Spleen (tissue), 11 donors: Measurements from ENCODE around the gene KBTBD2. TPM values are rescaled to one million over a fixed set of nuclear protein-coding genes. Genes with fewer than 3 reads are reported as not detected.
"Not testable (repeated sequence)": the region's sequence is repeated elsewhere in the genome, so short reads cannot be mapped to it uniquely, and the experiment has no call there.

Experiments
- DNase-seq: peaks from one replicate; pipeline ENCODE4 v3.0.0-alpha.2; 2020
- H3K27ac ChIP-seq, 8 donors: fragments of 200-600 bp; sonication (generic) in 7 of 8; 1 replicate in 4 of 8; 2 replicates in 4 of 8; pipeline versions ENCODE4 v1.5.0 to v1.8.0; 2016 to 2021; ENCODE audit warnings: inconsistent platforms in 4 of 8, mild to moderate bottlenecking in 4 of 8, moderate library complexity in 1 of 8
- H3K27me3 ChIP-seq, 7 donors: fragments of 200-600 bp; sonication (generic) in 6 of 7; replicated peaks in 1 of 7; 1 replicate in 4 of 7; 2 replicates in 3 of 7; pipeline versions ENCODE4 v1.5.0 to v1.8.0; 2016 to 2021; ENCODE audit warnings: inconsistent platforms in 3 of 7, mild to moderate bottlenecking in 1 of 7
- H3K36me3 ChIP-seq, 6 donors: fragments of 200-600 bp; sonication (generic) in 5 of 6; 1 replicate in 4 of 6; 2 replicates in 2 of 6; pipeline versions ENCODE4 v1.5.0 to v1.8.0; 2016 to 2021; ENCODE audit warnings: inconsistent platforms in 2 of 6
- H3K4me1 ChIP-seq, 6 donors: fragments of 200-600 bp; sonication (generic) in 5 of 6; 1 replicate in 3 of 6; 2 replicates in 3 of 6; pipeline versions ENCODE4 v1.5.0 to v1.8.0; 2016 to 2021; ENCODE audit warnings: inconsistent platforms in 3 of 6
- H3K4me3 ChIP-seq, 8 donors: fragments of 200-600 bp; sonication (generic) in 7 of 8; 1 replicate in 4 of 8; 2 replicates in 4 of 8; pipeline versions ENCODE4 v1.5.0 to v1.8.0; 2016 to 2021; ENCODE audit warnings: inconsistent platforms in 4 of 8, mild to moderate bottlenecking in 4 of 8, moderate library complexity in 2 of 8
- H3K9me3 ChIP-seq, 8 donors: fragments of 200-600 bp; sonication (generic) in 7 of 8; 1 replicate in 4 of 8; 2 replicates in 4 of 8; pipeline versions ENCODE4 v1.5.0 to v1.8.0; 2016 to 2021; ENCODE audit warnings: inconsistent platforms in 4 of 8
- CTCF ChIP-seq, 11 experiments: fragments of 200-600 bp in 7 of 11; fragments of 450-650 bp in 4 of 11; sonication (generic) in 4 of 11; IDR thresholded peaks in 8 of 11; conservative IDR thresholded peaks in 3 of 11; 1 replicate in 7 of 11; 2 replicates in 4 of 11; pipeline versions ENCODE4 v1.4.0 to v1.8.0; 2016 to 2021; ENCODE audit warnings: antibody characterized with exemption in 11 of 11, inconsistent platforms in 4 of 11, mild to moderate bottlenecking in 1 of 11
- POLR2A ChIP-seq, 3 donors: fragments of 450-650 bp; IDR thresholded peaks; one replicate each; pipeline ENCODE4 v1.5.1; 2017; ENCODE audit warnings: antibody characterized with exemption in 3 of 3, mild to moderate bottlenecking in 1 of 3
- POLR2AphosphoS5 ChIP-seq, 3 donors: sonication (generic); formaldehyde crosslinking; IDR thresholded peaks; one replicate each; pipeline ENCODE4 v1.5.1; 2017; ENCODE audit warnings: antibody characterized with exemption in 3 of 3
- WGBS, 5 donors: extraction: QIAGEN DNeasy Blood & Tissue Kit in 3 of 5; methylation state at CpG; one replicate each; pipeline versions ENCODE4 v1.1.5 to v1.1.7; 2013 to 2018; 5-methylcytosine and 5-hydroxymethylcytosine counted together
- intact Hi-C: fragments of 100-400 bp; cut with DNase I; formaldehyde crosslinking; loops from one replicate; pipeline ENCODE4 v1.15.0; 2023; ENCODE audit warnings: low total_unique reads
- polyA plus RNA-seq, 3 donors: library from polyadenylated mRNA; stranded (reverse); fragments of 200-250 nt; gene quantifications; one replicate each; pipeline ENCODE4 v1.2.1, GENCODE V29; 2013
- total RNA-seq, 7 donors: library from RNA; depleted of rRNA in 3 of 7; stranded (reverse); fragments of >200 nt in 3 of 7; fragmentation: NEBNext Ultra II Directional in 4 of 7; extraction: Animal tissue kit (Norgen Biotek cat#: 25700) in 4 of 7; gene quantifications; one replicate each; pipeline versions ENCODE4 v1.1.0 to v1.2.1, GENCODE V29; 2016 to 2021
- donor health status: healthy with polysubstance abuse.
- donor health status: DM: no; HTN: no; CAD: no; lungs with moderate emphysema.
- donor health status: DM: no; HTN: no; CAD: no.
- donor health status: Bipolar disorder and iron deficiency.
- donor health status: healthy.
- donor health status: DM: no; HTN: no; CAD: no.
- donor health status: DM: yes; HTN: yes; CAD: no.

The KBTBD2 gene
- total and polyA plus RNA-seq, 10 donors, result 15.6 to 80.8 (median 59.6) TPM

GRCh38 chr7:32928785-32929298 lies 37.3 kb upstream of the KBTBD2 start:
- Histone ChIP-seq H3K4me3 (no peak overlapping the region), H3K36me3 (peaks cover 0 to 79% (median 18%) of the 10 kb centered on the region in 6 donors), H3K27me3 (no peaks in the 10 kb centered on the region), H3K27ac (peak overlapping the region in 3 of 8 donors; percentile 42 to 70 (median 46)), H3K4me1 (peaks cover 0 to 14% (median 9%) of the 10 kb centered on the region in 6 donors), H3K9me3 (no peaks in the 10 kb centered on the region)
- no peak for DNase-seq
- 64 to 83% (median 67%) methylated on average over 2 of the region's 2 CpGs for WGBS, 5 donors
- intact Hi-C loops, result no loop called here
- TF ChIP-seq CTCF (IDR thresholded peaks at IDR 0.05 in 8 of 11, conservative IDR thresholded peaks at IDR 0.05 in 3 of 11) (no peak), POLR2A (IDR thresholded peaks at IDR 0.05) (no peak), POLR2AphosphoS5 (IDR thresholded peaks at IDR 0.05) (no peak)

- H3K36me3 ChIP-seq, result peaks cover 0 to 76% (median 27%) of the 10 kb centered on the region in 6 donors
- TF ChIP-seq CTCF (IDR thresholded peaks at IDR 0.05 in 8 of 11, conservative IDR thresholded peaks at IDR 0.05 in 3 of 11), result no peak
- no peak for TF ChIP-seq POLR2A (IDR thresholded peaks at IDR 0.05)
- no peak for TF ChIP-seq POLR2AphosphoS5 (IDR thresholded peaks at IDR 0.05)
- no peak overlapping the region for H3K27ac ChIP-seq
- no peak for DNase-seq
- H3K9me3 ChIP-seq, result no peaks in the 10 kb centered on the region
- intact Hi-C loops, result no loop called here
- no peaks in the 10 kb centered on the region for H3K4me1 ChIP-seq
- H3K4me3 ChIP-seq, result no peak overlapping the region
- 41 to 62% (median 51%) methylated on average over 2 of the region's 2 CpGs for WGBS, 5 donors
- H3K27me3 ChIP-seq, result no peaks in the 10 kb centered on the region
Measured at GRCh38 chr7:32921896-32922295, 30.3 kb upstream of the KBTBD2 start.

DNA sequence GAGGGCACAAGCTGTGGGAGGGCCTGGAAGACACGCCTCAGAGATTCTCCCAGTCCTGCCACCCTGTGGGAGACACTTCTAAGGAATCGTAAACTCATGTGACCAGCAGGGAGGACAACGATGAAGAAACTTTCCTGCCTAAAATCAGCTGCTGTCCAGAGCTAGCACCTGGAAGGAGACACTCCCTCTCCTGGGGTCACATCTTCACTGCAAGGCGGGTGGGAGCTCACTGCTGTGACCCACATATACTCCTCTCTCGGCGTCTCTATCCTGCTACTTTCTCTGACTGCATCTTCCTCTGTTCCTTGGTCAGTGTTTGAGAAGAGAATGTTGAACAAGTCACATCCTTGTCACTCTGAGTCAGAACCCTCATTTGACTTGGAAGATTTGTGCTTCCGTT lies 25.4 kb upstream of the KBTBD2 start:
- WGBS, 5 donors, result 88 to 100% (median 94%) methylated on average over 3 to 5 of the region's 7 CpGs
- not testable (repeated sequence) for H3K27me3 ChIP-seq

DNA sequence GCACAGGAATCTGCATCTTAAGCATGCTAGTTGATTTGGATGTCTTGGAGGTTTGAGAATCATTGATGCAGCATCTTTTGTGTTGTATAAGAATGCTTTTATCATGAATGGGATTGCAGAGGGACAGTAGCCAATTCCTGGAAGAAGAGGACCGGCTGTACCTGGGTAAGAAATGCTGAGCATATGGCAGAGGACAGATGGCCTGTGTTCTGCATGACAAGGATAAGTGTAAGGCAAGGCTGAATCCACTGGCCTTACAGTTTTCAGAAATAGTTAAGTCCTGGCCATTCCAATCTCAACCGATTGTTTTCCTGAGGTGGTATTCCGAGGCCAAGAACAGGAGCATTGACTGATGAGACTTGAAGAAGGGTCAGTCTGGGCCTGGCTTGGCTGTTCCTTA lies 24.4 kb upstream of the KBTBD2 start:
- intact Hi-C loops, result no loop called here
- Histone ChIP-seq H3K27me3 (no peaks in the 10 kb centered on the region), H3K4me1 (no peaks in the 10 kb centered on the region), H3K4me3 (no peak overlapping the region), H3K27ac (no peak overlapping the region), H3K36me3 (peaks cover 0 to 71% (median 31%) of the 10 kb centered on the region in 6 donors), H3K9me3 (no peaks in the 10 kb centered on the region)
- 91 to 95% (median 93%) methylated on average over 3 of the region's 3 CpGs for WGBS, 5 donors
- TF ChIP-seq POLR2AphosphoS5 (IDR thresholded peaks at IDR 0.05) (no peak), POLR2A (IDR thresholded peaks at IDR 0.05) (no peak), CTCF (IDR thresholded peaks at IDR 0.05 in 8 of 11, conservative IDR thresholded peaks at IDR 0.05 in 3 of 11) (no peak)
- no peak for DNase-seq

More for the DNA sequence above, 25.4 kb upstream of the KBTBD2 start:
- DNase-seq, intact Hi-C loops, H3K27ac ChIP-seq, H3K9me3 ChIP-seq, H3K4me3 ChIP-seq, H3K4me1 ChIP-seq: not testable (repeated sequence)
- peaks cover 0 to 79% (median 32%) of the 10 kb centered on the region in 6 donors for H3K36me3 ChIP-seq
